ENCODE measurements around the gene TBCEL. TPM values are rescaled to one million over a fixed set of nuclear protein-coding genes. Genes with fewer than 3 reads are reported as not detected.

TBCEL gene
- polyA plus RNA-seq, 1 donor (not counting 4 experiments of a cell fraction or from before 2014, with no cell fraction given): 15.1 TPM

DNA sequence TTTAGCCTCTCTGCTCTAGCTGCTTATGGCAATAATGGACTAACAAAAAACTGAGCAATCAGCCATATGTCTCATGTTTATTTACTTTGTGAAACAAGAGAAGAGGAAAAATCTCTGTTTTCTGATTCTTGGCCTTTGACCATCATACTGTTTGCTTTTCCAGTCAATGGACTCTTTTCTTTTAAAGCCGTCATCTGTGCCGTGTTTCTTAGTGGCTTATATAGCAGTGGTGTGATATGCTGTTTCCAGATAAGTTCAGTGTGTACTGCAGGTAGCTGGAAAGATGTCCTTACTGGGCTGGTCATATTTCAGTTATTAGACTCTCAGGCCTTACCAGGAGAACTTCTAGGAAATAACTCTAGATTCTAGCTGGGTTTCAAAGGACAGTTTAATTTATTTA lies 43.6 kb downstream of the TBCEL start:
- no peaks in the 10 kb centered on the region for H3K4me1 ChIP-seq (ENCODE audit: control insufficient read depth, extremely low read depth, insufficient read depth, low read length)
- no peaks in the 10 kb centered on the region for H3K9me1 ChIP-seq (ENCODE audit: control insufficient read depth, extremely low read depth, insufficient read depth, low read length)
- H2AFZ ChIP-seq (ENCODE audit: control insufficient read depth, low read length): no peak overlapping the region
- no peaks in the 10 kb centered on the region for H4K20me1 ChIP-seq (ENCODE audit: control insufficient read depth, extremely low read depth, insufficient read depth, low read length)
- no peak overlapping the region for H3K9ac ChIP-seq (ENCODE audit: control insufficient read depth, extremely low read depth, insufficient read depth, low read length)
- no peaks in the 10 kb centered on the region for H3K27me3 ChIP-seq (ENCODE audit: control insufficient read depth, extremely low read depth, insufficient read depth, low read length)
- dilution Hi-C loops (cut with MboI; ENCODE audit: extremely low pct_ligation_motif_present, low sequenced_read_pairs): no loop called here
- DNase-seq (ENCODE audit: low read depth, low spot score): no peak
- no peak for FAIRE-seq
- H3K4me3 ChIP-seq (ENCODE audit: control insufficient read depth in 2 of 3, extremely low read depth in 1 of 3, insufficient read depth in 2 of 3, low read depth in 1 of 3, low read length in 3 of 3): no peak overlapping the region
- no peak overlapping the region for H3K4me2 ChIP-seq (ENCODE audit: control insufficient read depth, extremely low read depth, insufficient read depth, low read depth, low read length)
- TF ChIP-seq, protein P1, sequence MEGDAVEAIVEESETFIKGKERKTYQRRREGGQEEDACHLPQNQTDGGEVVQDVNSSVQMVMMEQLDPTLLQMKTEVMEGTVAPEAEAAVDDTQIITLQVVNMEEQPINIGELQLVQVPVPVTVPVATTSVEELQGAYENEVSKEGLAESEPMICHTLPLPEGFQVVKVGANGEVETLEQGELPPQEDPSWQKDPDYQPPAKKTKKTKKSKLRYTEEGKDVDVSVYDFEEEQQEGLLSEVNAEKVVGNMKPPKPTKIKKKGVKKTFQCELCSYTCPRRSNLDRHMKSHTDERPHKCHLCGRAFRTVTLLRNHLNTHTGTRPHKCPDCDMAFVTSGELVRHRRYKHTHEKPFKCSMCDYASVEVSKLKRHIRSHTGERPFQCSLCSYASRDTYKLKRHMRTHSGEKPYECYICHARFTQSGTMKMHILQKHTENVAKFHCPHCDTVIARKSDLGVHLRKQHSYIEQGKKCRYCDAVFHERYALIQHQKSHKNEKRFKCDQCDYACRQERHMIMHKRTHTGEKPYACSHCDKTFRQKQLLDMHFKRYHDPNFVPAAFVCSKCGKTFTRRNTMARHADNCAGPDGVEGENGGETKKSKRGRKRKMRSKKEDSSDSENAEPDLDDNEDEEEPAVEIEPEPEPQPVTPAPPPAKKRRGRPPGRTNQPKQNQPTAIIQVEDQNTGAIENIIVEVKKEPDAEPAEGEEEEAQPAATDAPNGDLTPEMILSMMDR (optimal IDR thresholded peaks at IDR 0.05 in 1 of 3, IDR thresholded peaks at IDR 0.05 in 1 of 3, conservative IDR thresholded peaks at IDR 0.05 in 1 of 3; ENCODE audit: extremely low read depth in 1 of 3, insufficient read depth in 2 of 3, low read length in 3 of 3): no peak
- no peak for TF ChIP-seq EZH2 (IDR thresholded peaks at IDR 0.05; ENCODE audit: low read length)
- no peaks in the 10 kb centered on the region for H3K79me2 ChIP-seq (ENCODE audit: control insufficient read depth, insufficient read depth, low read length)
- H3K27ac ChIP-seq (ENCODE audit: control insufficient read depth, insufficient read depth, low read length): no peak overlapping the region
- no peaks in the 10 kb centered on the region for H3K9me3 ChIP-seq (ENCODE audit: control insufficient read depth, low read depth, low read length)
- peaks cover 7 to 9% of the 10 kb centered on the region in 2 experiments for H3K36me3 ChIP-seq (ENCODE audit: control insufficient read depth in 2 of 2, extremely low read depth in 1 of 2, insufficient read depth in 2 of 2, low read length in 2 of 2)

DNA sequence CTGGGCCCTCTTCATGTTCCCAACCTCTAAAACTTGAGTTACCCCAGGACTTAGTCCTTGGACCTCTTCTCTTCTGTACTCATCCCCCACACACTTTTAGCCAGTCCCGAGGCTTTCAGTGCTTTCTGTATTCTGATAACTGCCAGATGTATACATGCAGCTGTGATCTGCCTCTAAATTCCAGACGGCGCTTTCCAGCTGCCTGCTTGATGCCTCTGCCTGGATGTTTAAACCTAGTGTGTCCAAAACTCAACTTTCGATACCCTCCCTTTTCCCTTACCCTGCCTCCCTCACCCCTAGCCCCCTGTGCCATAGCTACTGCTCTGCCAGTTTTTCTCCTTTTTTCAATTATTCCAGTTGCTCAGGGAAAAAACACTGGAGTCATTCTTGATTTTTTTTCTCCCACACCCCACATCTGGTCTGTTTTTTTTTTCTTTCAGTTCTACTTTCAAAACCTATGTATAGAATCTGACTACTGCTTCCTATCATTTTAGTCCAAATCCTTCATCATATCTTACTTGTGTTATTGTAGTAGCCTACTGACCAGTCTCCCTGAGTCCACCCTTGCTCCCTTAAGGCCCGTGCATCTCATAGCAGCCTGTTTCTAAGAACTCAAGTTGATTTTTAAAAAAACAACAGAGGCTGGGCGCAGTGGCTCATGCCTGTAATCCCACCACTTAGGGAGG lies 44.2 kb downstream of the TBCEL start:
- no peak overlapping the region for H3K4me2 ChIP-seq (ENCODE audit: control insufficient read depth, extremely low read depth, insufficient read depth, low read depth, low read length)
- H3K9ac ChIP-seq (ENCODE audit: control insufficient read depth, extremely low read depth, insufficient read depth, low read length): no peak overlapping the region
- no peak overlapping the region for H3K27ac ChIP-seq (ENCODE audit: control insufficient read depth, insufficient read depth, low read length)
- no peak for FAIRE-seq
- no peaks in the 10 kb centered on the region for H3K9me3 ChIP-seq (ENCODE audit: control insufficient read depth, low read depth, low read length)
- H4K20me1 ChIP-seq (ENCODE audit: control insufficient read depth, extremely low read depth, insufficient read depth, low read length): no peaks in the 10 kb centered on the region
- no peaks in the 10 kb centered on the region for H3K27me3 ChIP-seq (ENCODE audit: control insufficient read depth, extremely low read depth, insufficient read depth, low read length)
- dilution Hi-C loops (cut with MboI; ENCODE audit: extremely low pct_ligation_motif_present, low sequenced_read_pairs): no loop called here
- H3K4me1 ChIP-seq (ENCODE audit: control insufficient read depth, extremely low read depth, insufficient read depth, low read length): no peaks in the 10 kb centered on the region
- no peak overlapping the region for H2AFZ ChIP-seq (ENCODE audit: control insufficient read depth, low read length)
- H3K9me1 ChIP-seq (ENCODE audit: control insufficient read depth, extremely low read depth, insufficient read depth, low read length): no peaks in the 10 kb centered on the region
- no peaks in the 10 kb centered on the region for H3K79me2 ChIP-seq (ENCODE audit: control insufficient read depth, insufficient read depth, low read length)
- peaks cover 7 to 9% of the 10 kb centered on the region in 2 experiments for H3K36me3 ChIP-seq (ENCODE audit: control insufficient read depth in 2 of 2, extremely low read depth in 1 of 2, insufficient read depth in 2 of 2, low read length in 2 of 2)
- TF ChIP-seq EZH2 (IDR thresholded peaks at IDR 0.05; ENCODE audit: low read length): no peak
- TF ChIP-seq, protein P1 (optimal IDR thresholded peaks at IDR 0.05 in 1 of 3, IDR thresholded peaks at IDR 0.05 in 1 of 3, conservative IDR thresholded peaks at IDR 0.05 in 1 of 3; ENCODE audit: extremely low read depth in 1 of 3, insufficient read depth in 2 of 3, low read length in 3 of 3): no peak
- H3K4me3 ChIP-seq (ENCODE audit: control insufficient read depth in 2 of 3, extremely low read depth in 1 of 3, insufficient read depth in 2 of 3, low read depth in 1 of 3, low read length in 3 of 3): no peak overlapping the region
- DNase-seq (ENCODE audit: low read depth, low spot score): no peak

All from keratinocyte (primary cell).